ENCODE results near the gene SDSL. TPM values are rescaled to one million over a fixed set of nuclear protein-coding genes. Genes with fewer than 3 reads are reported as not detected.

Gene SDSL
- total RNA-seq, result 0.53 TPM
- polyA plus RNA-seq (ENCODE audit: insufficient read depth in 1 of 8, insufficient read length in 8 of 8, low replicate concordance in 1 of 8), result 1 to 10 TPM in 6 of 8 donors, under 1 TPM in 2; 0.73 to 3.3 (median 1.3) TPM
- long read RNA-seq, donor 1, result 0 reads
- long read RNA-seq, donor 2, result 0 reads
- long read RNA-seq, donor 3, partial matches to known transcripts, result 0 of 1 reads
- long read RNA-seq, donor 3, other reads (novel, unspliced or antisense), result 0 of 1 reads
- long read RNA-seq, donor 4, result 0 reads
- long read RNA-seq, donor 5, partial matches to known transcripts, result 0 of 3 reads
- long read RNA-seq, donor 5, other reads (novel, unspliced or antisense), result 0 of 3 reads
- long read RNA-seq, donor 6, partial matches to known transcripts, result 0 of 2 reads
- long read RNA-seq, donor 6, other reads (novel, unspliced or antisense), result 0 of 2 reads
- long read RNA-seq, donor 7, partial matches to known transcripts, result 0 of 2 reads
- long read RNA-seq, donor 7, other reads (novel, unspliced or antisense), result 0 of 2 reads
- long read RNA-seq, donor 8, result 0 reads
- long read RNA-seq, donor 9, partial matches to known transcripts, result 0 of 1 reads
- long read RNA-seq, donor 9, other reads (novel, unspliced or antisense), result 0 of 1 reads
- long read RNA-seq, donor 10, partial matches to known transcripts, result 0 of 1 reads
- long read RNA-seq, donor 10, other reads (novel, unspliced or antisense), result 0 of 1 reads
- long read RNA-seq, donor 11, partial matches to known transcripts, result 0 of 1 reads
- long read RNA-seq, donor 11, other reads (novel, unspliced or antisense), result 0 of 1 reads

- H3K27ac ChIP-seq (ENCODE audit: low read length), result peak within 1 kb of the TSS; percentile 37
- DNase-seq, result peak; percentile 79
- H3K9me3 ChIP-seq (replicated peaks; ENCODE audit: control insufficient read depth, low read depth, low read length), result no peaks in the 10 kb centered on the region
- no peaks in the 10 kb centered on the region for H3K36me3 ChIP-seq (ENCODE audit: control insufficient read depth, insufficient read depth, low read length)
- WGBS (ENCODE audit: insufficient coverage), result 19% methylated on average over 8 of the region's 13 CpGs
- H3K27me3 ChIP-seq (ENCODE audit: control insufficient read depth, insufficient read depth, low read length), result peaks cover 5% of the 10 kb centered on the region
- H3K4me3 ChIP-seq (ENCODE audit: low read length), result peak within 1 kb of the TSS; percentile 50
- peaks cover 11% of the 10 kb centered on the region for H3K4me1 ChIP-seq (ENCODE audit: control insufficient read depth, insufficient read depth, low read length)
Observed at GRCh38 chr12:113422030-113422885, at the start of gene SDSL. SDSL (plus strand) TSS chr12:113422380; CDS start chr12:113427983, 5,603 bp downstream.

- Histone ChIP-seq H3K9me3 (replicated peaks; ENCODE audit: control insufficient read depth, low read depth, low read length) (no peaks in the 10 kb centered on the region), H3K36me3 (ENCODE audit: control insufficient read depth, insufficient read depth, low read length) (peaks cover 29% of the 10 kb centered on the region), H3K27ac (ENCODE audit: low read length) (no peak overlapping the region), H3K4me1 (ENCODE audit: control insufficient read depth, insufficient read depth, low read length) (no peaks in the 10 kb centered on the region), H3K4me3 (ENCODE audit: low read length) (no peak overlapping the region), H3K27me3 (ENCODE audit: control insufficient read depth, insufficient read depth, low read length) (no peaks in the 10 kb centered on the region)
- DNase-seq, result no peak
- 94% methylated on average over 3 of the region's 3 CpGs for WGBS (ENCODE audit: insufficient coverage)
Observed at GRCh38 chr12:113373440-113373839, 48.7 kb upstream of the SDSL start.

GRCh38 chr12:113373969-113374368 lies 48.2 kb upstream of the SDSL start:
- Histone ChIP-seq H3K4me3 (ENCODE audit: low read length) (no peak overlapping the region), H3K27ac (ENCODE audit: low read length) (no peak overlapping the region), H3K36me3 (ENCODE audit: control insufficient read depth, insufficient read depth, low read length) (peaks cover 29% of the 10 kb centered on the region), H3K27me3 (ENCODE audit: control insufficient read depth, insufficient read depth, low read length) (no peaks in the 10 kb centered on the region), H3K9me3 (replicated peaks; ENCODE audit: control insufficient read depth, low read depth, low read length) (no peaks in the 10 kb centered on the region), H3K4me1 (ENCODE audit: control insufficient read depth, insufficient read depth, low read length) (no peaks in the 10 kb centered on the region)
- 83% methylated on average over 2 of the region's 3 CpGs for WGBS (ENCODE audit: insufficient coverage)
- DNase-seq, result no peak

GRCh38 chr12:113374823-113375428 lies 47.3 kb upstream of the SDSL start:
- H3K9me3 ChIP-seq (replicated peaks; ENCODE audit: control insufficient read depth, low read depth, low read length), result no peaks in the 10 kb centered on the region

GRCh38 chr12:113378291-113378690 lies 43.9 kb upstream of the SDSL start:
- no peak overlapping the region for H3K4me3 ChIP-seq (ENCODE audit: low read length)
- no peak for DNase-seq
- peaks cover 25% of the 10 kb centered on the region for H3K36me3 ChIP-seq (ENCODE audit: control insufficient read depth, insufficient read depth, low read length)
- H3K27me3 ChIP-seq (ENCODE audit: control insufficient read depth, insufficient read depth, low read length), result no peaks in the 10 kb centered on the region
- H3K27ac ChIP-seq (ENCODE audit: low read length), result no peak overlapping the region
- 89% methylated on average over 3 of the region's 3 CpGs for WGBS (ENCODE audit: insufficient coverage)
- H3K4me1 ChIP-seq (ENCODE audit: control insufficient read depth, insufficient read depth, low read length), result no peaks in the 10 kb centered on the region
- H3K9me3 ChIP-seq (replicated peaks; ENCODE audit: control insufficient read depth, low read depth, low read length), result no peaks in the 10 kb centered on the region

More at GRCh38 chr12:113374823-113375428, 47.3 kb upstream of the SDSL start:
- Histone ChIP-seq H3K36me3 (ENCODE audit: control insufficient read depth, insufficient read depth, low read length) (peaks cover 29% of the 10 kb centered on the region), H3K27ac (ENCODE audit: low read length) (no peak overlapping the region), H3K4me1 (ENCODE audit: control insufficient read depth, insufficient read depth, low read length) (no peaks in the 10 kb centered on the region), H3K27me3 (ENCODE audit: control insufficient read depth, insufficient read depth, low read length) (no peaks in the 10 kb centered on the region), H3K4me3 (ENCODE audit: low read length) (no peak overlapping the region)
- no peak for DNase-seq
- 52% methylated on average over 2 of the region's 4 CpGs for WGBS (ENCODE audit: insufficient coverage)

GRCh38 chr12:113381220-113381619 lies 41.0 kb upstream of the SDSL start:
- no peak for DNase-seq
- no peaks in the 10 kb centered on the region for H3K27me3 ChIP-seq (ENCODE audit: control insufficient read depth, insufficient read depth, low read length)
- H3K27ac ChIP-seq (ENCODE audit: low read length), result no peak overlapping the region
- H3K36me3 ChIP-seq (ENCODE audit: control insufficient read depth, insufficient read depth, low read length), result peaks cover 25% of the 10 kb centered on the region
- no peak overlapping the region for H3K4me3 ChIP-seq (ENCODE audit: low read length)
- no peaks in the 10 kb centered on the region for H3K4me1 ChIP-seq (ENCODE audit: control insufficient read depth, insufficient read depth, low read length)
- 43% methylated on average over 4 of the region's 11 CpGs for WGBS (ENCODE audit: insufficient coverage)
- no peaks in the 10 kb centered on the region for H3K9me3 ChIP-seq (replicated peaks; ENCODE audit: control insufficient read depth, low read depth, low read length)

- Histone ChIP-seq H3K27ac (ENCODE audit: low read length) (no peak overlapping the region), H3K4me3 (ENCODE audit: low read length) (no peak overlapping the region), H3K4me1 (ENCODE audit: control insufficient read depth, insufficient read depth, low read length) (no peaks in the 10 kb centered on the region), H3K36me3 (ENCODE audit: control insufficient read depth, insufficient read depth, low read length) (peaks cover 30% of the 10 kb centered on the region), H3K9me3 (replicated peaks; ENCODE audit: control insufficient read depth, low read depth, low read length) (no peaks in the 10 kb centered on the region), H3K27me3 (ENCODE audit: control insufficient read depth, insufficient read depth, low read length) (no peaks in the 10 kb centered on the region)
- 100% methylated on average over 1 of the region's 4 CpGs for WGBS (ENCODE audit: insufficient coverage)
- no peak for DNase-seq
Observed at GRCh38 chr12:113382206-113382605, 40.0 kb upstream of the SDSL start.

- H3K36me3 ChIP-seq (ENCODE audit: control insufficient read depth, insufficient read depth, low read length), result peaks cover 38% of the 10 kb centered on the region
- WGBS (ENCODE audit: insufficient coverage), result 84% methylated on average over 7 of the region's 14 CpGs
- no peak overlapping the region for H3K27ac ChIP-seq (ENCODE audit: low read length)
- H3K27me3 ChIP-seq (ENCODE audit: control insufficient read depth, insufficient read depth, low read length), result no peaks in the 10 kb centered on the region
- H3K9me3 ChIP-seq (replicated peaks; ENCODE audit: control insufficient read depth, low read depth, low read length), result no peaks in the 10 kb centered on the region
- DNase-seq, result no peak
- no peaks in the 10 kb centered on the region for H3K4me1 ChIP-seq (ENCODE audit: control insufficient read depth, insufficient read depth, low read length)
- no peak overlapping the region for H3K4me3 ChIP-seq (ENCODE audit: low read length)
Observed at GRCh38 chr12:113384778-113385177, 37.4 kb upstream of the SDSL start.

- Histone ChIP-seq H3K36me3 (ENCODE audit: control insufficient read depth, insufficient read depth, low read length) (peaks cover 37% of the 10 kb centered on the region), H3K4me1 (ENCODE audit: control insufficient read depth, insufficient read depth, low read length) (no peaks in the 10 kb centered on the region), H3K27ac (ENCODE audit: low read length) (no peak overlapping the region), H3K27me3 (ENCODE audit: control insufficient read depth, insufficient read depth, low read length) (no peaks in the 10 kb centered on the region), H3K9me3 (replicated peaks; ENCODE audit: control insufficient read depth, low read depth, low read length) (no peaks in the 10 kb centered on the region), H3K4me3 (ENCODE audit: low read length) (no peak overlapping the region)
- WGBS (ENCODE audit: insufficient coverage), result 78% methylated on average over 5 of the region's 6 CpGs
- no peak for DNase-seq
Observed at GRCh38 chr12:113385282-113385882, 36.8 kb upstream of the SDSL start.

Data from muscle of leg (tissue), 16 donors.